NCI-H1694 treated with DMSO at 0.1 percent for 48 hours (cell line): ENCODE results near the gene NACA2.

Experiments
- DNase-seq: peaks from one replicate; lab custom pipeline; 2025; lab: John Stamatoyannopoulos, UW

NACA2 gene

GRCh38 chr17:61545335-61545938, 45.6 kb downstream of the NACA2 start:
- DNase-seq = no peak

- DNase-seq = no peak
Observed at GRCh38 chr17:61543786-61544415, 47.1 kb downstream of the NACA2 start.

GRCh38 chr17:61542027-61542426, 49.0 kb downstream of the NACA2 start:
- DNase-seq = no peak

- no peak for DNase-seq
Observed at GRCh38 chr17:61540874-61541273, 50.1 kb downstream of the NACA2 start.
